Stimulated activated CD8-positive, alpha-beta memory T cell treated with anti-CD3 and anti-CD28 coated beads, Interleukin-2, amount 100 ng/mL, for 48 hours (primary cell): ENCODE measurements around the gene HRK.

Source experiments
- DNase-seq, 2 donors: peaks; one replicate each; pipeline ENCODE4 v3.0.0-alpha.2; 2020; ENCODE audit warnings: low read depth in 2 of 2

HRK gene

GRCh38 chr12:116881325-116881876 is at the start of gene HRK:
TSS of gene HRK (minus strand) at chr12:116881441. CDS start at chr12:116881307, 134 bp downstream.
- DNase-seq = no peak

GRCh38 chr12:116929885-116930284 is 48.6 kb upstream of the HRK start:
- no peak for DNase-seq

- DNase-seq = no peak
These were observed 47.3 kb upstream of the HRK start for GRCh38 chr12:116928504-116928903.

DNA sequence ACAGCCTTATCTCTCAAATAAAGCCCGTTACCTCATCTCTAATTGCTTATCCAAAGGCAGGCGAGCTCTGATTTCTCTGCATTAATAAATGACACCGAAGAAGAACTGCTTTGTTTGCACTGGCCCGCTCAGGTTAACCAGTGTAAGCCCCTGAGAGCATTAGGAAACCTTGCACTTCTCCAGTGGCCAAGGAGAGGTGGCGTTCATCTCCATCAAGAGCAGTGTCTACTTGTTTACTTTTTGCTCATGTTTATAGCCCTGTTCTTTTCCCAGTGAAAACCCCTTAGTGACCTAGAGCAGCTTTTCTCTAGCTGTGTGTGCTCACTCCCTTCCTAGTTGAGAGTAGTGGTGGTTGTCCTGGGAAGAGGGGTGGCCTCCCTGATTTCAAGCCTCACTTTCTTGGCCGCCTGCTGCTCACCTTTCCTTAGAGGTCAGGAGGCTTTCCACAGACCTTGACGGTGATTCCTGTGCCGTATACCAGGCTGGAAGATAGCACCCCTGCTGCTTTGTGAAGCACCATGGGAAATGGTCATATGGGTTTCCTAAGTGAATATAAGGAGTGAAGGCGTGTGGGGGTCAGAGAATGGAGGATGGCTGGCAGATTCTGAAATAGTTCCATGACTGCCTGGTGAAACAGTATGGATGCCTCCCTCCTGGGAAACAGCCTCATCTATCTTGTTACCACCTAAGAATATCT is 46.2 kb upstream of the HRK start:
- no peak for DNase-seq

- DNase-seq = no peak
These were observed 45.3 kb upstream of the HRK start for GRCh38 chr12:116926283-116927243.

DNA sequence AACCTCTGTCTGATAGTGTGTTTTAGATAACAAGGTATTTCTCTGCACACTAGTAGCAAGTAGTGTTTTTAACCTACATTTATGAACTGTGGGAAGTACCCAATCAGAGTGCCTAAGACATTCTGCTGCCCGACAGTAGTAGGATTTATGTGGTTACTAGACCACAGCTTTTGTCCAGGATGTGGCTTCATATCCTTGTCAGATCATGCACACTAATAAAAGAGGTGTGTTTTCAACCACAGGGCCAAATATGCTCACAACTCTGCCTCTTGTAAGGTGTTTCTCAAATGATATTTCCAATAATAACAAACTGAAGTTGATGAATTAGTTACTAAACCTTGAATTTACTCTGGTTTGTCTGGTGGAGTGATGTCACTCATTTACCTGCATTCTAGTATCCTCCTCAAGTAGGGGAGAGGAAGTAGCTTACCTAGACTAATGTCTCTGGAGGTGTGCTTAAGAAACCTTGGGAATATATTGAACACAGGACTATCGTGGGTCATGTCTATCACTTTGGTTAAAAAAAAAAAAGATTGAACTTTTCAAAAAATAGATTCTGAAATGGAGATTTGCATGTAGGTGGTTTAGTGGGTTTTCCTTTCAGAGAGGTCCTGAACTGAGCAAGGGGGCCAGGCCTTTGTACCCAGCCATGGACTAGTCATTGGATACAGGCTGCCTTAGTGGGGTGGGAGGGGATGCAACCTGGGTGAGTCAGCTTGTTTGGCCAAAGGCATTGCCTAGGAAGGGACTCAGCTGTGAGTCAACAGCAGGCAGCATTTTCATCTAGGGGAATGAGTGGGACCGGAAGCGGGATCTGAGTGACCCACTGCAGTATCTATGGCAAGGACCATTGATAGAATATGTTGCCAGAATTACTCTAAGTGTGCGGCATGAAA is 43.6 kb upstream of the HRK start:
- DNase-seq = peak; percentile 14 to 20

DNA sequence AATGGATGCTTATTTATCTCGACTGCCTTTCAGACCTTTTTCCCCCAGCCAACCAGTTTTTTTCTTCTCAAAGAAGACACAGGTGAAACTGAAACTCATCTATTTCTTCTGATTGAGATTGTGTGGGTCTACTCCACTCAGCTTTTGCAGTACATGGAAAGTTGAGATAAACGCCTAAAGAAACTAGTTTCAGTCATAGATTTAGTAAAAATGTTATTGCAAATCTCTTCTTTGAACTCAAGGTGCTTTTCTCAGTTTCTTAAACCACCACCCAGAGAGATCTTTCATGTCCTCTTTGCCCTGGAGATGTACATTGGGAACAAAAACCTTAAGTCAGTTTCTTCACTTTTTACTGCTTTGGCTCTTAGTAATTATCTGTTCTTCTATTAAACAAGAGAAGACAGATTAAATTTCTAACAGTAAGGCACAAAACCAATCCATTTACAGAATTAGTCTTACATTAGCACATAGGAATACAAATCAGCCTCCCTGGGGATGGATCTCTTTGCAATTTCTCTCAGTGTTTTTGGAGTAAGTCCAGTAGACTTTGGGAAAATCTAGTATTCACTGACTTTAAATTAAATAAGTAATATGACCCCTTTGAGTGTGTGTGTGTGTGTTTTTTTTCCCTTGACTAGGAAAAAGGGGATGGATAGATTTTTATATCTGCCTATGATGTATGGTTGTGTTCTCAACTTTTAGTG is 41.1 kb upstream of the HRK start:
- DNase-seq = no peak

GRCh38 chr12:116920939-116921338 is 39.7 kb upstream of the HRK start:
- DNase-seq = no peak

- no peak for DNase-seq
These were observed 38.7 kb upstream of the HRK start for GRCh38 chr12:116919706-116920485.

DNA sequence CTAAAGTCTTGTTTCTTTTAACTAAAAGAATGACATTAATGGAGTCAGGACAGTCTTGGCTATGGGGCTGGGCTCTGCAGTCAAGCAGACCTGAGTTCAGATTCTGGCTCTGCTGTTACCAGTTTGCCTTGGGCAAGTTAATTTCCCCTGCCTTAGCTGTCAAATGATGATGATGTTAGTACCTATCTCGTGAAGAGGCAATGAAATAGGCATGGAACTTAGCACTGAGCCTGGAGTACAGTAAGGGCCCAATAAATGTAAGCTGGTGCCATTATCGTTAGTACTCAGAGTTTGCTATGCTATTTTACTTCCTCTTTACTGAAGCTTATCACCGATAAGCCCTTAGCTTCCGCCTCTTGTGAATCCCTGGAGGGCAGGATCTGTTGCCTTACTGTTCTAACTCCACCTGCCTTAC is 38.0 kb upstream of the HRK start:
- DNase-seq = no peak

DNA sequence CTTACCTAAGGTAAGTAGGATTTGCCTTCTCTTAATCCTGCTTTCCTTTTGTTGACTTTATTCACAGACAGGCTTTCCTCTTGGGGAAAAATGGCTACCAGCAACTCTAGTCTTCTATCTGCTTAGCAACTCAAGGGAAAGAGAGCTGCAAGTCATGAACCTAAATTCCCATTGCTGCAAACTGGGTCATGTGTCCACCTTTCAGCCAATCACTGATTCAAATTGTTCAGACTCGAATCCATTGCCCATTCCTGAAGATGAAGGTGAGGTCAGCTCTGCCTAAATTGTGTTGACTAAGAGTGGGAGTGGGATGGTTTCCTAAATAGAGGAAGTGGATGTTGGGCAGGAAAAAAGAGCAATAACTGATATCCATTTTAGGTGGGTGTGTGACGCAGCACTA is 37.2 kb upstream of the HRK start:
- DNase-seq = no peak

DNA sequence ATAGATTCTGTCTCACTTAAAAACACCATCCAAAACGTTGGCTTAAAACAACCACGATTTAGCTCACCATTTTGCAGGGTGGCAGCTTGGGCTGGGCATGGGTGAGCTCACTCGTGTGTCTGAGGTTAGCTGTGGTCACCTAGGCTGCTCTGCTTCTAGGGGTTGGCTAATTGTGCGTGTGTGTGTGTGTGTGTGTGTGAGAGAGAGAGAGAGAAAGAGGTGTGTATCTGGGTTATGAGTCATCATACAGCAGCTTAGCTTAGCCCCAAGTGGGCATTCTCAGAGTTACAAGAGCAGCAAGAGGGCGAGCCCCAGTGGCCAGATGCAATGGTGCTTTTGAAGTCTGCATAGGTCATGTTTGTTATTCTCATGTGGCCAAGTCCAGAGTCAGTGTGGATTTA is 35.5 kb upstream of the HRK start:
- DNase-seq = peak; percentile 14 to 30

DNA sequence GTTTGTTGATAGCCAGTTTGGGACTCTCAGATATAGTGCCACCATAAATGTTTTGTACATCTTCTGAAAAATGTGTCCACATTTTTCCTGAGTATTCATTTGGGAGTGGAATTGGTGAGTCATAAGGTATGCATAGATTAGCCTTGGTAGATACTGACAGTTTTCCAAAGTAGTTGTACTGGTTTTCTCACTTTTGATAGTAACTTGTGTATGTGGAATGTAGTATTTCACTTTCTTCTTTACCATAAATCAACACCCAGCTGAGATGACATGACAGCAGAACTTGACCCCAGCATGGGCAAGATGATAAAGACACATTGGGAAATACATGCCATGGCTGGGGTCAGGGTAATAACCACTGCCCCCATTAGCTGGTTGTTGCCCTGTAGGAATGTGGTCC is 34.9 kb upstream of the HRK start:
- DNase-seq = no peak

- no peak for DNase-seq
These were observed 34.1 kb upstream of the HRK start for GRCh38 chr12:116915326-116915725.

DNA sequence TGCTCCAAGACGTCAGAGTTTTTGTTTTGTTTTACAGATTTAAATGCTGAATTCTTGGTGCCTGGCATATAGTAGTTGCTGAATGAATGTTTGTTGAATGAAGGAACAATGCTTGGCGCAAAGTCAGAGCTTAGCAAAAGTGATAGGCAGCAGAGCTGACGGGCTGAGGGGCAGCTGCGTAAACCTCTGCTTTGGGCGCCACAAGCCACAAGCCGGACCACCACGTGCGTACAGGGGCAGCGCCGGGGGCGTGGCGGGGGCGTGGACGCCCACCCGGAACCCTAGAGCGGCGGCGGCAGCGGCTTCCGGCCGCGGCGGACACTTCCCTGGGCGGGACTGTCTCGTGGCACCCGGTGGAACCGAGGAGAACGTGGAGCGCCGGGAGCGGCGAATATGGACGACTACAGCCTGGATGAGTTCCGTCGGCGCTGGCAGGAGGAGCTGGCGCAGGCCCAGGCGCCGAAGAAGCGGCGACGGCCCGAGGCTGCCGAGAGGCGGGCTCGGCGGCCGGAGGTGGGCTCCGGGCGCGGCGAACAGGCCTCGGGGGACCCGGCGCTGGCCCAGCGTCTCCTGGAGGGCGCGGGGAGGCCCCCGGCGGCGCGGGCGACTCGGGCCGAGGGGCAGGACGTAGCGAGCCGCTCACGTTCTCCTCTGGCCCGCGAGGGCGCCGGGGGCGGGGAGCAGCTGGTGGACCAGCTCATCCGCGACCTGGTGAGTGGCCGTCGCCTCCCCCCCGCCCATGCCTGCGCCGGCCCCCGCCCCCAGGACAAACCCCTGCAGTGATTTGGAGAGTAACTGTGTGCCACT is 29.6 kb upstream of the HRK start, which contains the start of gene FBXW8:
Gene FBXW8 (plus strand): TSS at position 306 of the 807 bp plus-strand sequence. CDS start 88 bp downstream, at position 394.
- peak; percentile 60 to 61 for DNase-seq

DNA sequence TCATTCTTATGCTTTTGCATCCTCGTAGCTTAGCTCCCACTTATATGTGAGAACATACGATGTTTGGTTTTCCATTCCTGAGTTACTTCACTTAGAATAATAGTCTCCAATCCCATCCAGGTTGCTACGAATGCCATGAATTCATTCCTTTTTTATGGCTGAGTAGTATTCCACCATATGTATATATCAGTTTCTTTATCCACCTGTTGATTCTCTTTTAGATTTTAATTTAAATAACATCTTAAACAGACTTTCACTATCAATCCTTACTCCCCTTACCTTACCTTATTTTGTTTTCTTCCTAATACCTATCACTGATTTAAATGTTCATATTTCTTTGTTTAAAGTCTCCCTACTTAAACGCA is 29.0 kb upstream of the HRK start:
- no peak for DNase-seq

DNA sequence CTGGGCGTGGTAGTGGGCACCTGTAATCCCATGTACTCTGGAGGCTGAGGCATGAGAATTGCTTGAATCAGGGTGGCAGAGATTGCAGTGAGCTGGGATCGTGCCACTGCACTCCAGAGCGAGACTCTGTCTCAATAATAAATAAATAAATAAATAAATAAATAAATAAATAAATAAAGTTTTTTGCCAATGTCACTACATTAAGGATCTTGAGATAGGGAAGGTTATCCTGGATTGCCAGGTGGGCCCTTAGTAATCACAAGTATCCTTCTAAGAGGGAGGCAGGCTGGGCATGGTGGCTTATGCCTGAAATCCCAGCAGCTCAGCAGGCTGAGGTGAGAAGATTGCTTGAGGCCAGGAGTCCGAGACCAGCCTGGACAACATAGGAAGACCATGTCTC is 25.0 kb upstream of the HRK start:
- no peak for DNase-seq

GRCh38 chr12:116903818-116904217 is 22.6 kb upstream of the HRK start:
- DNase-seq = no peak

DNA sequence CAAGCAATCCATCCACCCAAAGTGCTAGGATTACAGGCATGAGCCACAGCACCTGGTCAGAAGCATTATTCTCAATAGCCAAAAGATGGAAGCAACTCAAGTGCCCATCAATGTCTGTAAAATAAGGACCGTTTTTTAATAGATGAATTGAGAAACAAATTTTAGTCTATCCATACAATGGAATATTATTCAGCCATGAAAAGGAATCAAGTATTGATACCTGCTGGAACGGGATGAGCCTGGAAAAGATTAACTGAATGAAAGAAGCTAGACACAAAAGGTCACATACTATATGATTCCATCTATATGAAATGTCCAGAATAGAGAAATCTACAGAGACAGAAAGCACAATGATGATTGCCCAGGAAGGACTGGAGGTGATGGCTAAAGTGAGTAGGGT is 20.4 kb upstream of the HRK start:
- no peak for DNase-seq
